Naive thymus-derived CD4-positive, alpha-beta T cell (primary cell): ENCODE data around the gene TAS1R2. TPM values are rescaled to one million over a fixed set of nuclear protein-coding genes. Genes with fewer than 3 reads are reported as not detected.
"Not testable (repeated sequence)": the region's sequence is repeated elsewhere in the genome, so short reads cannot be mapped to it uniquely, and the experiment has no call there.

Source experiments
- ATAC-seq: fragments of 150-1000 bp; cut with Tn5 transposase; 2 replicates; pipeline ENCODE4 v1.10.0; 2021; ENCODE audit warnings: mild to moderate bottlenecking, moderate library complexity
- CTCF ChIA-PET: fragments of 350-600 bp; sonication (Branson Sonifier 250); formaldehyde crosslinking; loops from one replicate; lab custom pipeline; 2021; ENCODE audit warnings: antibody characterized with exemption; lab: Charles Lee
- POLR2A ChIA-PET: fragments of 350-600 bp; sonication (Branson Sonifier 250); formaldehyde crosslinking; loops from one replicate; lab custom pipeline; 2021; ENCODE audit warnings: antibody characterized with exemption, inconsistent platforms; lab: Charles Lee
- DNase-seq, 9 donors: peaks; one replicate each; pipeline versions ENCODE4 v3.0.0 to v3.0.0-alpha.2; 2020 to 2022; ENCODE audit warnings: mixed read lengths in 1 of 9
- H3K27ac ChIP-seq: one replicate; pipeline ENCODE4 v1.7.0; 2013; ENCODE audit warnings: mild to moderate bottlenecking, low read depth, low read length, moderate library complexity
- H3K27me3 ChIP-seq, 2 donors: one replicate each; pipeline ENCODE4 v1.7.0; 2013; ENCODE audit warnings: low read length in 2 of 2, mild to moderate bottlenecking in 2 of 2, moderate library complexity in 2 of 2; ENCODE audit not compliant: control insufficient read depth in 2 of 2, insufficient read depth in 2 of 2
- H3K36me3 ChIP-seq, 3 experiments: 1 replicate in 2 of 3; 2 replicates in 1 of 3; pipeline ENCODE4 v1.7.0; 2013; ENCODE audit warnings: low read length in 3 of 3, mild to moderate bottlenecking in 3 of 3, moderate library complexity in 1 of 3; ENCODE audit not compliant: insufficient read depth in 3 of 3, control insufficient read depth in 2 of 3
- H3K4me1 ChIP-seq, 2 donors: one replicate each; pipeline ENCODE4 v1.7.0; 2013; ENCODE audit warnings: low read length in 2 of 2, mild to moderate bottlenecking in 2 of 2, moderate library complexity in 1 of 2; ENCODE audit not compliant: control insufficient read depth in 2 of 2, insufficient read depth in 2 of 2
- H3K4me3 ChIP-seq: 2 replicates; pipeline ENCODE4 v1.7.0; 2013; ENCODE audit warnings: mild to moderate bottlenecking, low read length
- H3K9me3 ChIP-seq, 3 experiments: 1 replicate in 2 of 3; 2 replicates in 1 of 3; pipeline ENCODE4 v1.7.0; 2013; ENCODE audit warnings: low read length in 3 of 3; ENCODE audit not compliant: control insufficient read depth in 2 of 3
- H3K27ac Mint-ChIP-seq, 9 donors: one replicate each; pipeline ENCODE4 v1.8.0; 2020 to 2022; ENCODE audit warnings: mixed read lengths in 9 of 9, mild to moderate bottlenecking in 8 of 9, moderate library complexity in 5 of 9, inconsistent platforms in 2 of 9
- H3K27me3 Mint-ChIP-seq, 5 donors: one replicate each; pipeline ENCODE4 v1.8.0; 2021 to 2022; ENCODE audit warnings: mixed read lengths in 5 of 5, mild to moderate bottlenecking in 1 of 5
- H3K36me3 Mint-ChIP-seq, 5 donors: one replicate each; pipeline ENCODE4 v1.8.0; 2020 to 2022; ENCODE audit warnings: mixed read lengths in 5 of 5, mild to moderate bottlenecking in 3 of 5, inconsistent platforms in 1 of 5
- H3K4me1 Mint-ChIP-seq, 7 donors: one replicate each; pipeline ENCODE4 v1.8.0; 2020 to 2022; ENCODE audit warnings: mixed read lengths in 7 of 7, mild to moderate bottlenecking in 3 of 7, inconsistent platforms in 1 of 7
- H3K4me3 Mint-ChIP-seq, 10 donors: one replicate each; pipeline ENCODE4 v1.8.0; 2020 to 2022; ENCODE audit warnings: mild to moderate bottlenecking in 10 of 10, mixed read lengths in 10 of 10, moderate library complexity in 6 of 10, inconsistent platforms in 2 of 10
- H3K9me3 Mint-ChIP-seq, 11 donors: one replicate each; pipeline ENCODE4 v1.8.0; 2020 to 2022; ENCODE audit warnings: mixed read lengths in 11 of 11, mild to moderate bottlenecking in 4 of 11, inconsistent platforms in 1 of 11, moderate library complexity in 1 of 11
- intact Hi-C, 2 donors: fragments of 100-400 bp; cut with micrococcal nuclease; formaldehyde crosslinking; loops; one replicate each; pipeline ENCODE4 v1.15.1; 2023
- polyA plus RNA-seq, 2 donors: library from polyadenylated mRNA; unstranded; fragments of 300-500 nt; fragmentation: Illumina TruSeq; gene quantifications; one replicate each; pipeline ENCODE4 v1.2.3, GENCODE V29; 2021
- total RNA-seq, 6 experiments: library from RNA in 5 of 6; stranded (reverse) in 5 of 6; gene quantifications; 1 replicate in 5 of 6; 2 replicates in 1 of 6; pipeline ENCODE4 v1.2.3 and lab custom pipeline; 2021 to 2026

The TAS1R2 gene
- total and polyA plus RNA-seq, 7 experiments from 2014 or later: not detected

DNA sequence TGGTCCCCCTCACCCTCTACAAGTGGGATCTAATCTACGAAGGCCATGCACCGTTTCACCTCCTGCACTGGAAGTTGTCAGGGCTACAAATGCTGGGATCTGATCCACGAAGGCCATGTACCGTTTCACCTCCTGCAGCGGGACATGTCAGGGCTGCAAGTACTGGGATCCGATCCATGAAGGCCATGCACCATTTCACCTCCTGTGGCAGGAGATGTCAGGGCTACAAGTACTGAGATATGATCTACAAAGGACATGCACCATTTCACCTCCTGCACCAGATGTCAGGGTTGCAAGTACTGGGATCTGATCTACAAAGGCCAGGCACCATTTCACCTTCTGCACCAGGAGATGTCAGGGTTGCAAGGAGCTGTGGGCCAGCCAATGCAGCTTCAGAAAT, 35.9 kb upstream of the TAS1R2 start:
- Histone ChIP-seq H3K36me3 (no peaks in the 10 kb centered on the region), H3K27me3 (no peaks in the 10 kb centered on the region), H3K4me1 (no peaks in the 10 kb centered on the region), H3K27ac (no peak overlapping the region), H3K4me3 (no peak overlapping the region), H3K9me3 (no peaks in the 10 kb centered on the region)
- Mint-ChIP-seq H3K27ac (no peak overlapping the region), H3K4me1 (peaks cover 5 to 14% (median 12%) of the 10 kb centered on the region in 7 donors), H3K4me3 (no peak overlapping the region), H3K27me3 (no peaks in the 10 kb centered on the region), H3K36me3 (no peaks in the 10 kb centered on the region), H3K9me3 (no peaks in the 10 kb centered on the region)
- no peak for DNase-seq
- no peak for ATAC-seq
- intact Hi-C loops: no loop called here
- POLR2A ChIA-PET: interaction anchor here (0.6 kb wide), 1 partner anchor 29 kb away, joined by 3 read pairs; no protein-coding TSS in a partner anchor
- CTCF ChIA-PET: interaction anchor here (0.7 to 1.2 kb wide), 3 partner anchors 11 to 80 kb away, joined by 3 to 5 read pairs (median 4); no protein-coding TSS in a partner anchor

DNA sequence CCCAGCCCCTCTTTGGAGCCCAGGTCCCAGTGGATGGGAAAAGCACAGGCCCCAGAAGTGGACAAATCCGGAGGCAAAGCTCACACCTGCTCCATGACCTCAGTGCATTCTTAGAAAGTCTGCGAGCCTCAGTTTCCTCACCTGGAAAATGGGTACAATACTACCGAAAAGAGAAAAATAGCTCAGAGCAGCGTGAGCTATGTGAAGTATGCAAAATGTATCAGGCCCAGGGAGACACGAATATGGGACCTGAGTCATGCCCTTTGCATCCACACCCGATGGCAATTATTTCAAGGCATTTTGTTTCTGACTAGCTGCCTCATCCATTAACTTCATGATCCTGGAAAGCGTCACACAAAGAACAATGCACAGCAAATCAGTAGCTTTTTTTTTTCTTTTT, 33.7 kb upstream of the TAS1R2 start:
- POLR2A ChIA-PET: no interaction called here
- H3K4me1 ChIP-seq: no peaks in the 10 kb centered on the region
- Mint-ChIP-seq H3K4me3 (no peak overlapping the region), H3K27ac (no peak overlapping the region), H3K27me3 (no peaks in the 10 kb centered on the region), H3K4me1 (peaks cover 0 to 4% (median 0%) of the 10 kb centered on the region in 7 donors), H3K9me3 (no peaks in the 10 kb centered on the region), H3K36me3 (no peaks in the 10 kb centered on the region)
- H3K27ac ChIP-seq: no peak overlapping the region
- no peak for ATAC-seq
- H3K27me3 ChIP-seq: no peaks in the 10 kb centered on the region
- no peaks in the 10 kb centered on the region for H3K36me3 ChIP-seq
- H3K4me3 ChIP-seq: no peak overlapping the region
- CTCF ChIA-PET: interaction anchor here (0.8 to 1.9 kb wide), 4 partner anchors 9 to 203 kb away, joined by 3 to 9 read pairs (median 4); no protein-coding TSS in a partner anchor
- no peaks in the 10 kb centered on the region for H3K9me3 ChIP-seq
- intact Hi-C loops: no loop called here
- DNase-seq: no peak

DNA sequence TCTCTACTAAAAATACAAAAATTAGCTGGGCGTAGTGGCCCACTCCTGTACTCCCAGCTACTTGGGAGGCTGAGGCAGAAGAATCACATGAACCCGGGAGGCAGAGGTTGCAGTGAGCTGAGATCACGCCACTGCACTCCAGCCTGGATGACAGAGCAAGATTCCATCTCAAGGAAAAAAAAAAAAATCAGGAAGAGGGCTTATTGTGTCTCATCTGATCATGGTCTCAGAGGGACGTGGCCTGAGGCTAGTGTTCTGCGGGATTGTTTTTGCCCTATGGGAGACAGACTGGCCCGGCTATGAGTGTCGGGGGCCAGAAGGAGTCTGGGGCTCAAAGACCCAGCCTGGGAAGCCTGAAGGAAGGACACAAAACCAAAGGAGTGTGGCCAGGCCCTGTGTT, 32.4 kb upstream of the TAS1R2 start:
- intact Hi-C loops, H3K4me3 Mint-ChIP-seq, H3K27ac ChIP-seq, H3K27me3 Mint-ChIP-seq, H3K9me3 ChIP-seq, H3K4me3 ChIP-seq, POLR2A ChIA-PET, DNase-seq, H3K4me1 ChIP-seq, H3K36me3 Mint-ChIP-seq, H3K4me1 Mint-ChIP-seq, H3K9me3 Mint-ChIP-seq, CTCF ChIA-PET, H3K27me3 ChIP-seq, H3K36me3 ChIP-seq, H3K27ac Mint-ChIP-seq, ATAC-seq: not testable (repeated sequence)

DNA sequence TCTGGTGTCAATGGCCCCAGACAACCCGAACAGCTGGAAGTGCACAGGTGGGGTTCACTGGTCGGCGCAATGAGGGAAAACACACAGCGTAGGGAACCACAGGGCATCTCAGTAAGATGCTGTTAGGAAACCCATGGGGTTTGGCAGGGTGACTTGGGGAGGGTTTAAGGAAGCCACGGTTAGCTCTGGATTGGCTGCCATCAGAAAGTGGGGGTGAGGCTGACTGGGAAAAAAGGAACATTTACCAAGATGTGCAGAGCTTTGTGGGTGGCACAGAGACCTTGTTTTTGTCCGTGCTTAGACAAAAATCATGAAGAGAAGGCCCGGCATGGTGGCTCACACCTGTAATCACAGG, 31.9 kb upstream of the TAS1R2 start:
- intact Hi-C loops: no loop called here
- Mint-ChIP-seq H3K4me3 (no peak overlapping the region), H3K27ac (peak overlapping the region in 1 of 9 donors; percentile 46), H3K36me3 (no peaks in the 10 kb centered on the region), H3K9me3 (no peaks in the 10 kb centered on the region), H3K4me1 (peaks cover 0 to 4% (median 0%) of the 10 kb centered on the region in 7 donors), H3K27me3 (no peaks in the 10 kb centered on the region)
- no peaks in the 10 kb centered on the region for H3K27me3 ChIP-seq
- ChIA-PET POLR2A (no interaction called here), CTCF (no interaction called here)
- ATAC-seq: no peak
- H3K27ac ChIP-seq: no peak overlapping the region
- no peak overlapping the region for H3K4me3 ChIP-seq
- no peaks in the 10 kb centered on the region for H3K4me1 ChIP-seq
- no peaks in the 10 kb centered on the region for H3K36me3 ChIP-seq
- H3K9me3 ChIP-seq: no peaks in the 10 kb centered on the region
- DNase-seq: no peak

DNA sequence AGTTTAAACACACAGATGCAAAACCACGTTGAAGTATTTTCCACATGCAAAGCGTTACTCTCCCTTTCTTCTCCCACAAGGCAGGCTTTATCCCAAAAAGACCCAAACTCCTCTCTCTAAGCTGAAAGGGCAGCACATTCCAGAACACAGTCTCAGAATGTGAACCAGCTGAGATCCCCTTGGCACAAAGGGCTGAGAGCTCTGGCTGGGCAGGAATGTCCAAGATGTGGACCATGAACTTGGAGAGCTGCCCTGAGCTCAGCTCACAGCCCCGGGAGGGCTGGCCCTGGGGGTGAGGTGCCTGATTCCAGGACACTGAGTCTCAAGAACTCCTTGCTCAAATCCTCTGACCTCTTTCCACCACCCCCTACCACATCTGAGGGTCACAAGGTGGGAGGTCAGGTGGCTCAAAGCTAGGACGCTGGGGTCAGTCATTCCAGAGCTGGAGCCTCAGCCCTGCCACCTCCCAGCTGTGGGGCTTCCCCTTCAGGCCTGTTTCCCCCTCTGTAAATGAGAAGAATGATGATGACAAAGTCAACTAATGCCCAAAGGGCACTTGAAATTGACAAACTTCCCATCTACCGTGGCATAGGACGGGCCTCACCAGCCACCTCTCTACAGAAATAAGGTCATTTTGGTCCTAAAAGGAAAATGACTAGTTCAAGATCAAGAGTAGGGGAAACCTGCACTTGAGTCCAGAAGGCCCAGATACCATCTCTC, 31.4 kb upstream of the TAS1R2 start:
- Histone ChIP-seq H3K4me3 (no peak overlapping the region), H3K9me3 (no peaks in the 10 kb centered on the region), H3K4me1 (no peaks in the 10 kb centered on the region), H3K27me3 (no peaks in the 10 kb centered on the region), H3K36me3 (no peaks in the 10 kb centered on the region), H3K27ac (no peak overlapping the region)
- ChIA-PET CTCF (no interaction called here), POLR2A (no interaction called here)
- H3K4me1 Mint-ChIP-seq: peaks cover 0 to 4% (median 0%) of the 10 kb centered on the region in 7 donors
- no peak overlapping the region for H3K4me3 Mint-ChIP-seq
- H3K27me3 Mint-ChIP-seq: no peaks in the 10 kb centered on the region
- no peaks in the 10 kb centered on the region for H3K9me3 Mint-ChIP-seq
- DNase-seq (no peak), ATAC-seq (no peak)
- H3K27ac Mint-ChIP-seq: no peak overlapping the region
- intact Hi-C loops: no loop called here
- no peaks in the 10 kb centered on the region for H3K36me3 Mint-ChIP-seq

DNA sequence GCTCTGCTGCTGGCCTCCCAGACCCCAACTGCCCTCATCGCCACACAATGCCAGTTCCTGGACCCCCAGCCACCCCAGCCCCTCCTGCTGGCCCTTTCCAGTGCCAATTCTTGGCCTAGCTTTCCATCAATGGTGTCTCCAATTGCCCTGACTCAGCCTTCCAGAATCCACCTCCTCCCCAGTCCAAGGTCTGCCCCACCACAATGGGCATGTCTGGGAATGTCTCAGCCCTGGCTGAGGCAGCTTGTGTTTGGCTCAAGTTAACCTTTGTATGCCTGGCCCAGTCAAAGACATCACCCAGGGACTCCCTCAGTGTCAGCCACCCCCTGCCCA, 26.5 kb upstream of the TAS1R2 start:
- Mint-ChIP-seq H3K4me3 (no peak overlapping the region), H3K27me3 (no peaks in the 10 kb centered on the region), H3K36me3 (no peaks in the 10 kb centered on the region), H3K9me3 (no peaks in the 10 kb centered on the region), H3K27ac (no peak overlapping the region), H3K4me1 (no peaks in the 10 kb centered on the region)
- H3K27me3 ChIP-seq: no peaks in the 10 kb centered on the region
- no peak overlapping the region for H3K4me3 ChIP-seq
- no peak for DNase-seq
- ATAC-seq: no peak
- H3K36me3 ChIP-seq: peaks cover 0 to 7% (median 0%) of the 10 kb centered on the region in 3 experiments
- POLR2A ChIA-PET: no interaction called here
- H3K9me3 ChIP-seq: no peaks in the 10 kb centered on the region
- intact Hi-C loops: no loop called here
- H3K27ac ChIP-seq: no peak overlapping the region
- no peaks in the 10 kb centered on the region for H3K4me1 ChIP-seq
- CTCF ChIA-PET: no interaction called here
